ELR (cell line): ENCODE results near the gene CPA2.
A peak's percentile ranks its signal among the peaks of the same experiment; 100 is the strongest.

Experiments
- DNase-seq: peaks from one replicate; pipeline ENCODE4 v3.0.0-alpha.2; 2015; ENCODE audit warnings: low read depth

Gene CPA2

DNA sequence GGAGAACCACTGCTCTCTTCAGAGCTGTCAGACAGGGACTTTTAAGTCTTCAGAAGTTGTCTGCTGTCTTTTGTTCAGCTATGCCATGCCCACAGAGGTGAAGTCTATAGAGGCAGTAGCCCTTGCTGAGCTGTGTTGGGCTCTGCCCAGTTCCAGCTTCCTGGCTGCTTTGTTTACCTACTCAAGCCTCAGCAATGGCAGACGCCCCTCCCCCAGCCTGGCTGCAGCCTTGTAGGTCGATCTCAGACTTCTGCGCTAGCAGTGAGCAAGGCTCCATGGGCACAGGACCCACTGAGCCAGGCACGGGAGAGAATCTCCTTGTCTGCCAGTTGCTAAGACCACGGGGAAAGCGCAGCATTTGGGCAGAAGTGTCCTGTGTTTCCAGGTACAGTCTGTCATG lies 12.1 kb upstream of the CPA2 start:
- DNase-seq: no peak

DNA sequence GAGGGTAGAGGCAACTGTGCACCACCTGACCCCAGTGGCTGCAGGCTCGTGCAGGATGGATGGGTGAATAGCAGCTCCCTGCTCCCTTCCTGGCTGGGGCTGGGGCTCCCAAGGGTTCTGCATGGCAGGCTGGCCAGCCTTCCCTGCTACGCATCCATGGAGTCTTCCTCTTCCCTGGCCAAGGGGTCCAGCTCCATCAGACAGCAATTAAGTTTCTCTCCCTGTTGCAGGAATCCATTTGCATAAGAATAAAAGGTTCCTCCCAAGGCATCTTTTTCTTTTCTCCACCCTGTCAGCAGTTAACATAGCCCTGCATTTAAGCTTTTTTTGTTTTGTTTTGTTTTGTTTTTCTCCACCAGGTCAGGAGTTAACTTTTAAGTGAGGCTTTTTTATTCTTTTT lies 10.0 kb upstream of the CPA2 start:
- DNase-seq: no peak

DNA sequence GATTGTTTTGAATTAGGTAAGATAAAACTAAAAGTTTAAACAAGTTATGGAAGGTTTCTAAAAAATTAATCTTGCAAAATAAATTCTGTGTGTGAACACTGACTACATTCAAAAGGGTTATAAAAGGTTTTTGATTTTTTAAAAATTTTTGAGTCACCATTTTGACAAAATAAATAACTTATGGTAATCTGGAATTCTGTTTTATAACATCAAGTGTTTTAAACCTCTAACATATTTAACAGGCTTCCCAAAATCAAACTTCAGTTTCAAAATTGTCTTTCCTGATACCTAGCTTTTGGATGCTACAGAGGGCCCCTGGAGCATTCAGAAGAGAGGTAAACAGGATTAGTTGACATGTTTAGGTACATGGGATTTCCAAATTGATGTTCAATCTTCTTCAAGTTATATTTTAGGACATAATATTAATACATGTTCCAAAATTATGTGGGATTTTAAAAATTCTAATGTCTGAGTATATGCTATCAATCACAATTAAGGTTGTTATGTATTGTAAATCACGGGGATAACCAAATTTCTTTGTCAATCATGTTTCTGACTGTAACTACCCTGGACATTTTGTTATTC lies 8.1 kb upstream of the CPA2 start:
- DNase-seq: no peak

DNA sequence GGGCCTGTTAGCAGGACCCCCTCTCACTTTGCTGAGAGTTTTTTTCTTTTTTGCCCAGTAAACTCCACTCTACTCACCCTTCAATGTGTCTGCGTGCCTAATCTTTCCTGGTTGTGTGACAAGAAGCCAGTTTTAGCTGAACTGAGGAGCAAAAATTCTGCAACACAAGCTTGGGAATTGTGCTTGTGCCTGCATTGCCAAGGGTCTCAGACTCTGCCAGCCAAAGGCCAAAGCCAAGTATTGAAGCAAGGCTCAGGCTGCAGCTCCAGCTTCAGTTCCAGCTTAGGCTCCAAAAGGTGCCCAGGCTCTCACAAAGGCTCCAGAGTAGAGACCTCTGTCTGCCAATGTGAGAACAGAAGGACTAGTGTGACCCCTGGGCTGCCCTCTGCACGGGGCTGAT lies 4.2 kb upstream of the CPA2 start:
- no peak for DNase-seq

DNA sequence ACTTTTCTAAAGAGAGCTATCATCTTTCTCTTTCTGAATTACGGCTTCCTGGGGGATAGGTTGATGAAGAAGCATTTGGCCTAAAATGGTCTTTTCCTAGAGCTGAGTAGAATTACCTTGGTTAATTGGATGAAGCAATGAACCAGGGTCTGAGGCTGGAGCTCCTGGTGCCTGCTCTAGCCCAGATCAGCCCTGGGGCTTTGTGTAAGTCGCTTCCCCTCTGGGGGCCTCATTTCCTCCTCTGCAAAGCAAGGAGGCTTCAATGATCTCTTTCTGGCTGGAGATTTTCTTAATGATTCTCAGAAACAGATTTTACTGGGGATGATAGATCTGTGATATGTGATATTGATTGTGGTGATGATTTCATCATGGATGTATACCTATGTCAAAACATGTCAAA lies 3.5 kb upstream of the CPA2 start:
- no peak for DNase-seq

DNA sequence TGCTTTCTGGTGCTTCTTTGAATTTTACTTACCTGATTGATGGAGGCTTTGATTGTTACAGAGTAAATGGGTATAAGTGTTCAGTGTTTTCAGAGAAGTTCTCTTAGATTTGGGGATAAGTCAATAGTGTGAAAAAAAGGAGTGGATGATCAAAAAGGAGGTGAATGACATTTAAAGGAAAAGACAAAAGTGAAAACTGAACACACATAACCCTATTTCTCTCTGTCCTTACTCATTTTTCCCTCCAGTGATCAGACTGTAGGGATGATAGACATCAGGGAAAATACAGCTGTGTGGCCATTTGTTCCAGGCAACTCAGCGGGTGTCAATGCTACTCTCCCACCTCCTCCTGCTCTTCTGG lies 278 bp downstream of the CPA2 start:
- no peak for DNase-seq

DNA sequence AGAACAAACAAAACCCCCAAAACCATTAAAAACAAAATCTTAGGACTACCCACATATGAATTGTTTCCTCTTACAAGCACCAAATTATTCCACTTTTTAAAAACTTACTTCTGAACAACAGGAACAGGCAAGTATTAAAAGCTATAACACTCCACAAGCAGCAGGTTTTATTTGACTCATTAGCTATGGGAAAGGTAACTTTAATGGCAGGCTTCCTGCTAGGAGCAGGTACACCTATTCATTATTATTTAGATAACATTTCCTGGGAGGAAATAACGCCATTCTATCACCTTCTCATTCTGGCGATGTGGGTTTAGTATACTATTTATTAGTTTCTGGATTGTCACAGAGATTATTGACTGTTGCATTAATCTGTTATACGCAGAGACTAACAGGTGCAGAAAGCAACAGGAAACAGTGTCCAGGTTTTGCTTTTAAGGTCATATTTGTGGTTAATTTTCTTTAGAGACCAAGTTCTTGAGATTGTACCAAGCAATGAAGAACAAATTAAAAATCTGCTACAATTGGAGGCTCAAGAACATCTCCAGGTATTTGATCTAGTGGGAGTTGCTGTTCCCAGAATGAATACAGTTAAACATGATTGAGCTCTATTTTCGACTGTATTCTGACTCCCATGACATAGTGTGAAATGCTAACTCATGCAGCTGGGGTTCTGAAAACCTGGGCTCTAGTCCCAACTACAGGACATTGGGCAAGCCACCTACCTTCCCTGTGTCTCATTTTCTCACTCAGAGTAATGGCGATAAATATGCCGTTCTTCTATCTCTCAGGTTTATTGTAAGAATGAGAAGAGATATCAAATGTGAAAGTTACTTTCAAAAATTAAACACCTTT lies 2.0 kb downstream of the CPA2 start:
- DNase-seq: no peak

DNA sequence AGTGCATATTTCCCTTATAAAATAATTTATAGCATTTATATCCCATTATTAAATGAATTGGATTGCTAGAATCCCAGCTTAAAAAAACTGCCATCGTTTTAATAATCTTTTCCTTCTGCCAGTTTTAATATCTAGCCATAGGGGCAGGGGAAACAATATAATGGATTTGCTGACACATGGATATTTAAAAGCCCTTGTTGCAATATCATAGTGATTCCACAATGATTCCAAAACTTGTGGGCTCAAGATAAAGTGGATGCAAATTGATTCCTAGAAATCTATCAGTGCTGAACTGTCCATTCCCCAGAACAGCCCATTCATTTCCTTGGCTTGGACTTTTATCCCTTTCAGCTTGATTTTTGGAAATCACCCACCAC lies 2.6 kb downstream of the CPA2 start:
- no peak for DNase-seq

DNA sequence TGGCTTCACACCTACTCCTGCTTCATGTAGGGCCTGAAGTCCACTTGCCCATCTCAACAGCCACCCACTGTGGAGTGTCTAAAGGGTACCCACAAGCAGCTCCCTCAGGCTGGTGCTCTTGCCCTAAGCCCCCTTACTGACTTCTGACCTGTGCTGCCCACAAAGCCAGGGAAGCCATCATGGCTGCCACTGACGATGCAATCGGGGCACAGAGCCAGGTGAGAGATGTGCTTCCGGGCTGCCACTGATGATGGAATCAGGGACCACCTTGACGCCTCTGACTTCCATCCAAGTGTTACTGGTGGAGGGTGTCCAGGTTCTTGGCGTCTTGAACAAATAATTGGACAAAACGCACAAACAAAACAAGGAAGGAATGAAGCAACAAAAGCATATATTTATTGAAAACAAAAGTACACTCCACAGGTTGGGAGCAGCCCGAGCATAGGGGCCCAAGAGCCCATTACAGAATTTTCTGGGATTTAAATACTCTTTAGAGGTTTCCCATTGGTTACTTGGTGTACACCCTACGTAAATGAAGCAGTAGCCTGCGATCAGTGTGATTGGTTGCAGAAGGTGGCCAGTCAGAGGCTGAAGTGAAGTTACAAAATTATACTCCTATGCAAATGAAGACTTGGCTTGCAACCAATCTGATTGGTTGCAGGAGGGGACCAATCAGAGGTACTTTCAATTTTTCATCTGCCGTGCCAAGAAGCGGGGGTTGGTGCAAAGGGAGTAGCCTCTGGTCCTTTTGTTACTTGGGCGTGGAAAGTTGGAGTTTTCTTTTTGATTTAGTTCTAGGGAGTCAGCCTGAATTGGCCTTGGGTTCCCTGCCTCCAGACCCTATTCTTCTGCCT lies 4.5 kb downstream of the CPA2 start:
- no peak for DNase-seq

DNA sequence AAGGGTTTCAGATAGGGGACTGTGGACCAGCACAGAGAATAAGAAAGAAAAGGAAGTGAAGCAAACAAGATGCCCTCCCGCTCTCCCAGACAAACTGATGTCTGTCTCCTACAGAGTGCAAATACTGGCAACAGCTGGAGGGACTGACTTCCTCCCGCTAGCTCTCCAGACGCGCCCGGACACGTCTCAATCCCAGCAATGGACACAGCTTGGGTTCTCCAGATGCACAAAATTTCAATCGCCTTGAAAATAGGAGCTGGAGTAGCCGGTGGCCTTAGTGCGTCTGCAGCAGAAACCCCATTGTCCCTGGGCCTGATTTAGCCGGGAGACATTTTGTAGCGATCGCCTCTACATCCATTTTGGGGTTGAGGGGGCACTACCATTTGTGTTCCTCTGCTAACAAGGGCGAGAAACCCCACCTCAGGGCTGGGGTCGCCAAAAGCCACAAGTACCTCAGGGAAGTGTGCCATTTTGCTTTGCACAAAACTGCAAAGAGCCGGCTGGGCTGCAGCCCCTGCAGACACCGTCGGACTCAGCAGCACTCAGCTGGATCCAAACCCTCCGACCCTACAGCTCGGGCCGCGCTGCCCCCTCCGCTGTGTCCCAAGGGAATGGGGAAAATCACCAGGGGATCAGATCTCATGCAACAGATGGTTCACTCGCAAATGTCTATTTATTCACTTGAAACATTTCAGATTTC lies 5.9 kb downstream of the CPA2 start:
- no peak for DNase-seq

DNA sequence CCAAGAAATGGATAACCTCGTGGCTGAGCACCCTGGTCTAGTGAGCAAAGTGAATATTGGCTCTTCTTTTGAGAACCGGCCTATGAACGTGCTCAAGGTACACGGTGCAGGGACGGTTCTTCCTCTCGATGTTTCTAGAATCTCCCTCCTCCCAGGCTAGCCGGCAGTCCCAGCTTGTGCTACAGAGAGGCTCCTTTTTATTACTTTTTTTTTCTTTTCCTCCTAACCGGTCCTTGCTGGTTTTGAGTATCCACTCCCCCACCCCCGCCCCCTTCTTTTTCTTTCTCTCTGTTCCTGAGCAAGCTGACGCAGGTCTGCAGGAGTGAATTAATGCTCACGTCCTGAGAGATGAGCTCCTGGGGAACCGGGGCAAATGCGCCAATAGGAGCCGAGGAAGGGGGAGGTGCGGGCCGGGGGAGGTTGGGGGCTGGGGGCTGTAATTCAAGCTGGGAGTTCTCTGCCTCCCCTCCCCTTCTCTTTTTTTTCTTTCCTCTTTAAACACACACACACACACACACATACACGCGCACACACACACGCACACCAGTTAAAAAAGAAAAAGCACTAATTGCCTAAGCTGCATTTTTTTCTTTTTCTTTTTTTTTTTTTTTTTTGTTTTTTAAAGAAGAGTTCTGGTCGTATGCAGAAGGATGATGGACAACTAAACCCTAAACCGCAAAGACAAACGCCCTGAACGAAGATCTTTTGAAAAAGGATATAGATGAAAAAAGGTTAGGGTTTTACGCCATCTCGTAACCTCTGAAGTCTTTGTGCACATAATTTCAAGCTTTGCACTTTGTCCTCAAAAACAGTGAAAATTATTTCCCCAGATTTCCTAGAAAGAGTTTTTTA lies 6.6 kb downstream of the CPA2 start:
- DNase-seq: no peak

DNA sequence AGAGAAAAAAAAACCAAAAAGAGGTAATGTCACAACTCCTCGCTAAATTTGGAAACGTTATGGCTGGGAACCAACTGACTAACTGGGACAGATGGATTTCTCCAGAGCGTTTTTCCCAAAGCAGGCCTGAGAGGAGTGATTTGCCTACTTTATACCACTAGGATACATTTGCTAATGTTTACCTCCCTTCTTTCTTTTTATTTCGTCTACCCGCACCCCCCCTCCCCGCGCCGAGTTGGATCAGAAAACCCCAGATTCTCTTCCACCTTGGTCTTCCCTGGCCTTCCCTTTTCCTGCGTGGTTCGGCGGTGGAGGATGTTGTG lies 7.2 kb downstream of the CPA2 start:
- DNase-seq: no peak

DNA sequence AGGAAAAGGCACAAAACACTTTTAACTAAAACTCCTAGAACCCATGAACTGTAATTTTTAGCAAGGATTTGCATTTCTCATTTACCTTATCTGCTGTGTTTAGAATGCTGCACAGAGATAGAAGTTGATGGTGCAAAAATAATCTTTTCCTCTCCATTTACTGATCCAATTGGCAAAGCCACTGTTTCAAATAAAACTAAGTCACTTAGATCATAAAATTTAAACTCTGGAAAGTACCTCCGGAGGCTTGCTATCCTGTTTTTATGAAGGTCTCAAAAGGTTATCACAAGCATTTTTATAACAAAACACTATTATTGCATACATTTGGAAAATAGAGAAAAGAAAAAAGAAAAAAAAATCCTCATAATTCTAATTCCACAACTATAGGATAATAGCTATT lies 7.6 kb downstream of the CPA2 start:
- DNase-seq: no peak

DNA sequence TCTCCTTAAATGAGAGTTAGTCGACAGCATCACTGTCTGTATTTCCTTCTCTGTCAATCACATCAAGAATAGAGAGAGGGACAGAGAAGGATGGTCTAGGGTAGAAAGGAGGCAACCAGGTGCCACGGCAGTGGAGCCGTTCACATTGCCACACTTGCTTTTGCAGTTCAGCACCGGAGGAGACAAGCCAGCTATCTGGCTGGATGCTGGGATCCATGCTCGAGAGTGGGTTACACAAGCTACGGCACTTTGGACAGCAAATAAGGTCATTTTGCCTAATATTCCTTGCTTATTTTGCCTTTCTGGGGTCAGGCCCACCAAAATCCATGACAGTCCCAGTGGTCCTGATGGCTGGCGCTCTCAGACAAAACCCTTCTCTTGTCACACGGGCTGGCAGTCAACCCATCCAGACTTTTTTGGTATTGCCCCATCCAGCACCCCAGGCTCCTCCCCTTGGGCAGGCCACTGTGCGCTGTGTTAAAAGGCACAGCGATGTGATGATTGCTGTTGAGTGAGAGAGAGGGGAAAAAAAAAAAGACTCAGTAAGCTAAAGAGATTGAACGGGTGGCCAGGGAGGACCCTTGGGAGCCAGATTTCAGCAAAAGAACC lies 8.4 kb downstream of the CPA2 start:
- no peak for DNase-seq

DNA sequence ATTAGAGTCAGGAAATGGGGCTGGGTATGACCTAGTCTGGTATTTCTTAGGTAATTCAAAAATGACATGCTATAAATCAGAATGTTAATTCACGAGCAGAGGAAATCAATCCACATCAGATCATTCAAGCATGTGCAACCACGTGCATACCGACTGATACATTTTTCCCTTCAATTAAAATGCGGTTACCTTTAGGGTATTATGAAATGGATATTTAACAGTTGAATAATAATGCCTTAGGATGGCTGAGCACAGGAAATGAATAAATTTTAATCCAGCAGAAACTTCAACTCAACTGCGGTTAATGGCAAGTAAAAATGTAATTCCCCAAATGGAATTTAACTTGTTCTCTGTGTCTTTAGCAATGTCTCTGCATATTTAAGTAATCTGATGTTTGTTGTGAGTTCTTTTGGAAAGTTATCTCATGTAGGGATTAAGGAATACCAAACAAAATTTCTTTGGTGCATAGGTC lies 9.2 kb downstream of the CPA2 start:
- DNase-seq: no peak

DNA sequence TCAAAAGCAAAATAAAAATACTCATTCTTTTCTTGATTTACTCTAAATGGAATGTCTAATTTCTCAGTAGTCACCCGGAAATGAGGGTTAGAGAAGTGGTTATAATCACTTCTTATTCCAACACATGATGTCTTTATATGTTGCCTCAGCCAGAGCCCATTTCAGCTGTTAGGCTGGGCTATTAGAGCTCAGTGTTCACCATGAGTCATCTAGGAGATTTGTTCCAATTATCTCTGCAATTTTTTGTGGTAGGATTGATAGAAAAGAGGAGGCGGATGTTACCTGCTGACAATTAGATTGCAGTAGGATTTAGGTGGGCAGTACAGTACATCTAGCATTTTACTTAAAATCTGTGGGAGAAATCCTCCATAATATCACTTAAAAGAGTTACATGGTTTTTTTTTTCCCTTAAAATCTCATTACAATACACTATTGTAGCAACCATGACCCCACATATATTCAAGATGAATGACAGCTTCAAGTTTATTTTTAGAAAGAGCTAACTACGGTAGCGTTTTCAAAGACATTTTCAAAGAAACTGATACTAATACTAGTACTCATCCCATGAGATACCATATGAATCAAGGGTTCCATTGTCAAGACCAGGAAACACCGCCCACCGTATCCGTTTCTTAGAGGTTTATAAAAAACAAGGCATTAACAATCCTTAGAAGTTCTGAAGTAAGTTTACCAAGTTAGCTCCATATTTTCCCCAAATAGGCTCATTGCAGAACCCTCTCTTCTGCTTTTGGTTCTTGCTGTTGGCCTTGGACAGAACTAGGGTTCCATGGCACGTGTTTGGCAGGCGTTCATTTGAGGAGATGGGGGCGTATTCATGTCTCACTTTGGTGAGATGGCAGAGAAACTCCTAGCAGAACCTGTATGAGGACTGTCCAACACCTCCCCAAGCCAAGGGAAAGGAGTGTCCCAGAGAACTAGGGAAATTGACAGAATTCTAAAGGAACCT lies 10.4 kb downstream of the CPA2 start:
- peak; percentile 36 for DNase-seq

DNA sequence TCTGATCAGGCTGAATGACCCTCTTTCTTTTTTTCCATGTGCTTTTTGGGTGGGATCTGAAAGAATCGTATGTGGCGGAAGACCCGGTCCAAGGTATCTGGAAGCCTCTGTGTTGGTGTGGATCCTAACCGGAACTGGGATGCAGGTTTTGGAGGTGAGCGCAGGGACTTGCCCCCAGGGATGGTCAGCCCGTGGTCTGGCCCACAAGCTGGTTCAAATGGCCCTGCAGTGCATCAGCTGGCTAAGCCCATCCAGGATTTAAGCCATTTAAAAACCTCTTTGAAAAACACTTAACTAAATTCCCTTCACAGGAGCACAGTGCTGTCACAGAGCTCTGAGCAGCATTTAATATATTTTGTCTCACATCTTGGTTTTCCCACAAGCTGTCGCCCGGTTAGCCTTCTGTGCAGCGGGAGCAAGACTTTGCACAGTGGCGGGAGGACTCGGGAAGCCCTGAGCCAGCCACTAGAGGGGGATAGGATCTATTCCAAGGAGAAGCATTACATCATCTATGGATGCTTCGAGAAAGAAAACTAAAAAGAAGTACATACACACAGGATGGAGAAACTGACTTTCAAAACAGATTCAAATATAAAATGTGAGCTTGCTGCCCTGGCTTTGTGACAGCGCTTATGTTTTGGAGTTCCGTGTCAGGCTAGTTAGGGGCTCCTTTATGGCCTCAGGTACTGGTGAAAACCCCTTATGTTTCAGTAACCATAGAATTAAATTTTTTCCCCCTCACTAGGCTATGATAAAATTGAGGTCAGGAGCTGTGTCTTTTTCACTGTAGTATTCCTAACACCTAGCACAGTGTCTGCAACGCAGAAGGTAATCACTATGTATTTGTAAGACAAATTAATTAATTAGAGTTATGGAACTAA lies 11.3 kb downstream of the CPA2 start:
- peak; percentile 74 for DNase-seq

DNA sequence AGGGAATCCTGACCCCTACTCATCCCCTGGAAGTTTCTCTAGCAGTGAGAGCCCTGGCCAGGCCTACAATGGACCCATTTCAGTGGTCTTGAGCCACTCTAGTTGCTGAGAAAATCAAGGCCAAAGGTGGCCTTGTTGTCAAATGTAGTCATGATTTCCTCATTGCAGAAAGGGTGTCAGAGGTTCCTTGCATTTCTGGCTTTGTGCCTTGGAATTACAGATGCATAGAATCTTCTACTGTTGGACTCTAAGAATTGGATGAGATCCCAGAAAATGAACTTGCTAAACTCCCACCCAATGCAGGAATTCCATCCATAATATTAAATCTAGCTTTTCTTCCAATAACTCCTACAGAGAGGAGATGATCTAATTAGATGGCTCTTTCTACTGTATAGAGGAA lies 12.2 kb downstream of the CPA2 start:
- DNase-seq: peak; percentile 17

DNA sequence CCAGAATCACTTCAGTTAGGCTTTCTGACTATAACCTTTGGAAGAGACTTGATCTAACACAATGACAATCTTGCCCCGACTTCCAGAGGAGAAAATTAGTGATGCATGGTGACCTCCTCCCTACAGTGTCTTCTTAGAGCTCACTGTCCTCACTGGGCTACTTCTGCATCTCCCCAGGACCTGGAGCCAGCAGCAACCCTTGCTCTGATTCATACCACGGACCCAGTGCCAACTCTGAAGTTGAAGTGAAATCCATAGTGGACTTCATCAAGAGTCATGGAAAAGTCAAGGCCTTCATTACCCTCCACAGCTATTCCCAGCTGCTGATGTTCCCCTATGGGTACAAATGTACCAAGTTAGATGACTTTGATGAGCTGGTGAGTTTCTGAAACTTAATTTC lies 12.6 kb downstream of the CPA2 start:
- no peak for DNase-seq
